Right forelimb (tissue), 1 donor: Measurements from ENCODE around the gene KDR.
A peak's percentile ranks its signal among the peaks of the same experiment; 100 is the strongest.

Experiments
- DNase-seq: peaks from one replicate; pipeline ENCODE4 v3.0.0-alpha.2; 2018

Gene KDR

GRCh38 chr4:55077577-55077976 lies 47.8 kb downstream of the KDR start:
- DNase-seq = no peak

- no peak for DNase-seq
Observed at GRCh38 chr4:55075823-55076716, 49.3 kb downstream of the KDR start.

- no peak for DNase-seq
Observed at GRCh38 chr4:55075376-55075775, 50.0 kb downstream of the KDR start.

- no peak for DNase-seq
Observed at GRCh38 chr4:55074386-55074785, 51.0 kb downstream of the KDR start.

- DNase-seq = no peak
Observed at GRCh38 chr4:55071951-55072350, 53.4 kb downstream of the KDR start.

GRCh38 chr4:55069248-55069647 lies 56.1 kb downstream of the KDR start:
- DNase-seq = no peak

- DNase-seq = no peak
Observed at GRCh38 chr4:55068522-55068921, 56.9 kb downstream of the KDR start.

- DNase-seq = no peak
Observed at GRCh38 chr4:55066018-55066417, 59.4 kb downstream of the KDR start.

GRCh38 chr4:55055529-55055928 lies 69.9 kb downstream of the KDR start:
- DNase-seq = no peak

- no peak for DNase-seq
Observed at GRCh38 chr4:55051532-55051931, 73.9 kb downstream of the KDR start.

GRCh38 chr4:55050418-55050950 lies 74.9 kb downstream of the KDR start:
- no peak for DNase-seq

GRCh38 chr4:55038176-55038890 lies 87.1 kb downstream of the KDR start:
- DNase-seq = peak; percentile 46

- DNase-seq = no peak
Observed at GRCh38 chr4:55037728-55038127, 87.7 kb downstream of the KDR start.

- no peak for DNase-seq
Observed at GRCh38 chr4:55036405-55036804, 89.0 kb downstream of the KDR start.

GRCh38 chr4:55035892-55036291 lies 89.5 kb downstream of the KDR start:
- DNase-seq = no peak

GRCh38 chr4:55033296-55033695 lies 92.1 kb downstream of the KDR start:
- no peak for DNase-seq

- no peak for DNase-seq
Observed at GRCh38 chr4:55032788-55033187, 92.6 kb downstream of the KDR start.

GRCh38 chr4:55032179-55032578 lies 93.2 kb downstream of the KDR start:
- no peak for DNase-seq

GRCh38 chr4:55031158-55031557 lies 94.2 kb downstream of the KDR start:
- DNase-seq = no peak

GRCh38 chr4:55030589-55030988 lies 94.8 kb downstream of the KDR start:
- no peak for DNase-seq

- DNase-seq = no peak
Observed at GRCh38 chr4:55029821-55030503, 95.4 kb downstream of the KDR start.

- no peak for DNase-seq
Observed at GRCh38 chr4:55029321-55029720, 96.1 kb downstream of the KDR start.
